ENCODE data around the gene SIGLEC7.

- TF ChIP-seq CTCF (IDR thresholded peaks at IDR 0.05) (peak in 2 of 6 experiments; percentile 37 to 42), POLR2A (IDR thresholded peaks at IDR 0.05) (peak in 1 of 2 donors; percentile 61)
These were observed 33.9 kb upstream of the SIGLEC7 start, which contains the start of gene CTU1 for GRCh38 chr19:51108066-51108804.

All from thyroid gland (tissue), 4 donors.